IPS DF 4.7 (cell line): Measurements from ENCODE around the gene TAS2R14.
A peak's percentile ranks its signal among the peaks of the same experiment; 100 is the strongest.

Experiments used
- DNase-seq: peaks from one replicate; pipeline ENCODE4 v3.0.0-alpha.2; 2013; ENCODE audit warnings: low spot score; ENCODE audit errors: extremely low read depth

Gene TAS2R14, protein sequence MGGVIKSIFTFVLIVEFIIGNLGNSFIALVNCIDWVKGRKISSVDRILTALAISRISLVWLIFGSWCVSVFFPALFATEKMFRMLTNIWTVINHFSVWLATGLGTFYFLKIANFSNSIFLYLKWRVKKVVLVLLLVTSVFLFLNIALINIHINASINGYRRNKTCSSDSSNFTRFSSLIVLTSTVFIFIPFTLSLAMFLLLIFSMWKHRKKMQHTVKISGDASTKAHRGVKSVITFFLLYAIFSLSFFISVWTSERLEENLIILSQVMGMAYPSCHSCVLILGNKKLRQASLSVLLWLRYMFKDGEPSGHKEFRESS

DNA sequence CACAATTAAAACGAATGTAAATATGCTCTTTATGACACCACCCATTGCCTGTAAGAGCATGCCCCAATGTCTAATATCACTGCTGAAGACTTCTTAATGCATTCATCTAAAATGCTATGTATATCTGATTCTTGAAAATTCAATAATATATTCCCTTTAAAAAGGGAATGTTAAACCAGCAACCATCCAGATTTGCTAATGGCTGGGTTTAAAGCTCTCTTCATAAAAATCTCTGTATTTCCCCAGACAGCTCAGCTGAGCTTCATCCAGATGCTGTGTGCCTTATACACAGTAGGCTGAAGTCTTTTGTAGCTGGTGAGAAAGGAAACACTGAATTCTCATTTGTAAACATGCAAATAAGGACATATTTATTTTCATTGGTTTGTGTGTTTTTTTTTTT, at the start of gene TAS2R14:
TSS of gene TAS2R14 (minus strand) at position 101 of the 400 bp plus-strand sequence. CDS start at position 45, 56 bp downstream.
- no peak for DNase-seq

DNA sequence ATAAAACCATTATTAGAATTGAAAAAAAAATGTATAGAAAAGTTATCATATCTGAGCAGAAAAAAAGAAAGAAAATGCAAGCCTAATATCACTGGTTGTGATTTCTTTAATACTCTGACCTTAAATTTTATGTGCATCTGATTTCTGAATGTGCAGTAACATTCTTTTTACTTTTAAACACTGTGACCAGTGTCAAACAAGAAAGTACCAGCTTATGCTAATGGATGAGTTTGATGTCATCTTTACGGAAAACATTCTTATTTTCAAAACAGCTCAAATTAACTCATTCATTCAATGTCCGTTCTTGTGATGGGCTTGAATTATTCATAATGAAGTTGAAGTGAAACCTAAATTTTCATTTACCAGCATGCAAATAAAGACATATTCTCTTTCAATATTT, 47.7 kb upstream of the TAS2R14 start, which contains the start of gene TAS2R50:
TSS of gene TAS2R50 (minus strand) at position 101 of the 400 bp plus-strand sequence. CDS start at position 49, 52 bp downstream.
- DNase-seq, result no peak

DNA sequence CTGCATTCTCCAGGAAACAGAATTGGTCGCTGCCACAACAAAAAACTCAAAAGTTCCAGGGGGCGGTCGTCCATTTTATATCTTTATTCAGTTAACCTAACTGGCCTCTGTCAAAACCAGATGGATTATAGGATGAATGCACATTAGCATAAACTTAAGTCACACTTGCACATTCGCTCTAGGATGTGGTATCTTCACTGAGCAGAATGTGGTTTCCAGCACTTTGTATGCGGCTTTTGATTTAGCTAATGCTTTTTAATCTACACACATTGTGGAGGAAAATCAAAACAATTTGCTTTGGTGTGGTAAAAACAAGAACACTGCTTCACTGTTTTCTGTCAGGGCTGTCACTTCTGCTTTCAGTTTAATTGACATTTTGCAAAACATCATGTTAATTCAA, 43.2 kb upstream of the TAS2R14 start:
- DNase-seq, result no peak

DNA sequence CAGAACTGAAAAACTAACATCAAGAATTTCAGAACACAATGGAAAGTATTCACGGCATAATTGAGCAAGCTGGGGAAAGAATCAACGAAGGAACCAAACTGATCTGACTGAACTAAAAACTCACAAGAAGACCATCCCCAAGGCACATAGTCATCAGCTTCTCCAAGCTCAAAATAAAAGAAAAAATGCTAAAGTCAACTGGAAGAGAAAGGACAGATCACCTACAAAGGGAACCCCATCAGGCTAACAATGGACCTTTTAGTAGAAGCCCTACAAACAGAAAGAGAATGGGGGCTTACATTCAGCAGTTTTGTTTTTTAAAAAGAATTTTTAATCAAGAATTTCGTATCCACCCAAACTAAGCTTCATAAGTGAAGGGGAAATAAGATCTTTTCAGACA, 35.9 kb upstream of the TAS2R14 start:
- no peak for DNase-seq

DNA sequence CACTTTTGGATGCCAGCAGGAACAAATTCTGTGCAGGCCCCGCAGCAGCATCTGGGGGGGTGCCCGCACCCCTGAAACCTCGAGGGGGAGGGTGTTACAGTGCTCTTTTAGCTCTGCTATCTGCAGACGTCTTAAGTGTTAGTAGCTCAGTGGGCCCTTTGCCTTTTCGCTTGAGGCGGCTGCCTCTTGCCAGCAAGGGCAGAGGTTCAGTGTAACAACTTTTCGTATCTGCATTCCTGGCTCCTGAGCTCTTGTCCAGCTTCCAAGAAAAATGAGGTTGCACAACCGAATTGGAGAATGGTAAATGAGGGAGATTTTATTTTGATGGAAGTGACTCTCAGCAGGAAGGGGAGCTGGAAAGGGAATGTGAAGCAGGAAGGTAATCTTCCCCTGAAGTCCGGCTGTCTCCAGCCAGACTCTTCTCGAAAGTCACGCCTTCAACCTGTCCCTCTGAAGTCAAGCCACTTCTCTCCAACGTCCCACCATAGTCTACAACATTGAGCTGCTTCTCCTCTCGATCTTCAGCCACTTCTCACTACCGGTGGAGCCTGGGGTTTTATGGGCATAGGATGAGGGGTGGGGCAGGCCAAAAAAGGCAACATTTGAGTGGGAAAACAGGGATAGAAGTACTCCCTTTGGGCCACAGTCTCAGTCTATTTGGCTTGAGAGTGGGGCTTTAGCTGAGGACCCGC, 29.8 kb upstream of the TAS2R14 start:
- no peak for DNase-seq

DNA sequence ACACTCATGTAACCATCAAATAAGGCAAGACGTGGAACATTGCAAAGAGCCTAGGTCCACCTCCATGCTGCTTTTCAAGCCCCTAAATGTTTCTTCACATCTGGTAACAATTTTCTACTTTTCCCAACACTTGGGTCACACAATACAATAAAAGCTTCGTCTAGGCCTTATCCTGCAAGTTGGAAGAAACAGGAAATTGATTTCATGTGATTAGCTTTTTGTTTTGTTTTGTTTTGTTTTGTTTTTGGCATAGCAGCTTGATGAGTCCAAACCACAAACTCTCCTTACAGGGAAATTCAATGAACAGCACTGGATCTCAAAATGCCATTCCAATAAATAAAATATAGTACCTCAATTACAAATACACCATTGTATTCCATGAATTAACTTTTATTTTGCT, 28.3 kb upstream of the TAS2R14 start:
- DNase-seq, result no peak

DNA sequence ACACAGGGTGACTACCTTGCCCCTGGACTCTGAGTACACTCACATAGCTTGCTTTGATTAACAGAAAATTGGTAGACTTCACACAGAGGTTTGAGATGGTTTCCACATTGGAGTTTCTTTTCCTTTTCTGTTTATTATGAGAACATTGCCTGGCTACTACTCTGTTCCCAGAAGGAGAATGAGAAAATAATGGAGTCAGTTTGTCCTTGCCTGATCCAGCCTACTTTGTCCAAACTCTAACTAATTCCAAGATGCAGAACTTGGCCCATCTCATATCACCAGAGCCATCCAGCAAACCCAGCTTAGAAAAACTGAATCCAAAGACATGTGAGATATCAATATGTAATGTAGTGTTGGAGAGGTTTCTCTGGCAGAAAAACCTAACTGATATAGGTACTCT, 27.3 kb upstream of the TAS2R14 start:
- no peak for DNase-seq

DNA sequence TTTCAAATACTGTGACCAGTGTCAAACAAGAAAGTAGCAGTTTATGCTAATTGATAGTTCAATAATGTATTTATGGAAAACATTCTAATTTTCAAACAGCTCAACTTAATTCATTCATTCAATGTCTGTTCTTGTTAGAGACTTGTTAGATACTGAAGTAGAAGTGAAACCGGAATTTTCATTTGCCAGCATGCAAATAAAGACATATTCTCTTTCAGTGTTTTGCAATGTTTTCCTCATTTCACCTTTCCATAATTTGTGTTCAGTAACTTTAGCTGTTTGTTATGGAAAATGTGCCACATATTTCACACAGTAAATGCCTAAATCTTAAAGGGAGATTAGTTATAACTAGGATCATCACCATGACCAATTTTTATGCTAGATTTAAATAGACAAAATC, 26.4 kb upstream of the TAS2R14 start:
- no peak for DNase-seq

DNA sequence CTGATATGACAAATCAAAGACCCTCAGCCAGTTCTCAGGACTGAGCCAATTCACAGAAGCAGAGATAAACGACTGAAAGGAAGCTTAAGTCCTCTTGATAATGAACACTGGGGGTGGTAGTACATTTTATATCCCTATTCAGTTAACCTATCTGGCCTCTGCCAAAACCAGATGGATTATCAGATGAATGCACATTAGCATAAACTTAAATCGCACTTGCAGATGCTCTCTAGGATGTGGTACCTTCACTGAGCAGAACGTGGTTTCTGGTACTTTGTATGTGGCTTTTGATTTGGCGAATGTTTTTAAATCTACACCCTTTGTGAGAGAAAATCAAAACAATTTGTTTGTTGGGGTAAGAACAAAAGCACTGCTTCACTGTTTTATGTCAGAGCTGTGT, 21.1 kb upstream of the TAS2R14 start:
- no peak for DNase-seq

DNA sequence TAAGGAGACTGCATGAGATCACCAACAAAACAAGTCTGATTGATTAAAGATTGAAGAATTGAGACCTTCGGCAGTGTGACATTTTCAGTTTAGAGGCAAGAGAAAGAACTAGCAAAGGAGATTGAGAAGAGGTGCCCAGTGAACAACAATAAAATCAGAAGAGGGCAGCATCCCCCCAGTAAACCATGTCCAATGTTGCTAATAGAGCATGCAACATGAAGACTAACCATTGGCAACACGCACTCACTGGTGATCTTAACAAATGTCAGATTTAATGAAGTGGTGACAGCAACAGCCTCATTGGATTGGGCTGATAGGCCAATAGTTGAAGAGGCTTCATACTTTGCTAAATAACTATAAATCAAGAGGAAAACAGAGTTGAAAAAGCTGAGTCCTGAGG, 20.7 kb upstream of the TAS2R14 start:
- no peak for DNase-seq

DNA sequence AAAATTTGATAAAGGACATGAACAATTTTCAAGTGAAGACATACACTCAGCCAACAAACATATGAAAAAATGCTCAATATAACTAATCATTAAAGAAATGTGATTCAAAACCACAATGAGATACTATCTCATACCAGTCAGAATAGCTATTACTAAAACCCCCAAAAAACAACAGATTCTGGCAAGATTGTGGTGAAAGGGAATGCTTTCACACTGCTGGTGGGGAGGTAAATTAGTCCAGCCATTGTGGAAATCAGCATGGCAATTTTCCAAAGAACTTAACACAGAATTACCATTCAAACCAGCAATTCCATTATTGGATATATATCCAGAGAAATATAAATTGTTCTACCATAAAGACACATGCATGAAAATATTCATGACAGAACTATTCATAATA, 18.7 kb upstream of the TAS2R14 start:
- DNase-seq, result no peak

DNA sequence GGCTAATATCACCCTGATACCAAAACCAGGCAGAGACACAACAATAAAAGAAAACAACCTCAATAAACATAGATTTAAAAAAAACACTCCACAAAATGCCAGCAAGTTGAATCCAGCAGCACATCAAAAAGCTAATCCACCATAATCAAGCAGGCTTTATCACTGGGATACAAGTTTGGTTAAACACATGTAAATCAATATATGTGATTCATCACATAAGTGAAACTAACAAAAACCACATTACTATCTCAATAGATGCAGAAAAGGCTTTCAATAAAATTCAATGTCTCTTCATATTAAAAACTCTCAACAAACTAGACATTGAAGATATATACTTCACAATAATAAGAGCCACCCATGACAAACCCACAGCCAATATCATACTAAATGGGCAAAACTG, 17.0 kb upstream of the TAS2R14 start:
- DNase-seq, result no peak

DNA sequence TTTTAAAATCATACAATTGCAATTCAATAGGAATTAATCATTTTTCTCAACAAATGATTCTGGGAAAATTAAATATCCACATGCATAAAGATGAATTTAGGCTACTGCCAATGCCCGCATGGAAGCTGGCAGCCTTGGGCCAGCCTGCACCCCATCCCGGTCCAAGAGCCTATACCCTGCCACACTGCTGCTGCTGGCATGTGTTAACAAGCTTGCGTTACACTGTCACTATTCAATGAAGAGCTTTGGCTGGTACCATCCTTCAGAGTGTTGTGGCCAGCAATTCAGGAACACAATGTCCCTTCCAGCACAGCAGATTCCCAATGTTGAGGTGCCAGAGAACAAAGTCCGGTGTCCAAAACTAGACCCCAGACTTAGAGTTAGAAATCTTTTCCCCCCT, 13.6 kb upstream of the TAS2R14 start:
- no peak for DNase-seq

DNA sequence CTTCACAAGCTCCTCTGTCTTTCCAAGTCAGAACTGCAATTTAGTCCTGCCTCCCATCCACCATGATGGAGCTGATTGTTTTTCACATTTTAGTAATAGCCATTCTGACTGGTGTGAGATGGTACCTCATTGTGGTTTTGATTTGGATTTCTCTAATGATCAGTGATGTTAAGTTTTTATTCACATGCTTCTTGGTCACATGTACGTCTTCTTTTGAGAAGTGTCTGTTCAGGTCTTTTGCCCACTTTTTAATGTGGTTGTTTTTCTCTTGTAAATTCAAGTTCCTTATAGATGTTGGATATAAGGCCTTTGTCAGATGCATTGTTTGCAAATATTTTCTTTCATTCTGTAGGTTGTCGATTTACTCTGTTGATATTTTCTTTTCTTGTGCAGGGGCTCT, 4.1 kb upstream of the TAS2R14 start:
- no peak for DNase-seq

DNA sequence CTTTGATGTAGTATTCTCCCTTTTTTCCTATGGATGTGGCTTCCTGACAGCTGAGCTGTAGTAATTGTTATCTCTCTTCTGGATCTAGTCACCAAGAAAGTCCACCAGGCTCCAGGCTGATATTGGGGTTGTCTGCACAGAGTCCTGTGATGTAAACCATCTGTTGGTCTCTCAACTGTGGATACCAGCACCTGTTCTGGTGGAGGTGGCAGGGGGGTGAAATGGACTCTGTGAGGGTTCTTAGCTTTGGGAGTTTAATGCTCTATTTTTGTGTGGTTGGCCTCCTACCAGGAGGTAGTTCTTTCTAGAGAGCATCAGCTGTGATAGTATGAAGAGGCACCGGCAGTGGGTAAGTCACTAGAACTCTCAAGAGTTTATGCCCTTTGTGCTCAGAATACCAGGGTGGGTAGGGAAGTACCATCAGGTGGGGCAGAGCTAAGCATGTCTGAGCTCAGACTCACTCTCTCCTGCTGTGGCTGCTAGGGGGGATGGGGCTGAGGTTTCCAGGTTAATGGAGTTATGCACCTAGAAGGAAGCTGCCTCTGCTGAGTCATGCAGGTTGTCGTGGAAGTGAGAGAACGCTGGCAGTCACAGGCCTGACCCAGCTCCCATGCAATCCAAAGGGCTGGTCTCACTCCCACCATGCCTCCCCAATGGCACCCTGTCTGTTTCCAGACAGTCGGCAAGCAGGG, 3.0 kb upstream of the TAS2R14 start:
- DNase-seq, result peak; percentile 28

DNA sequence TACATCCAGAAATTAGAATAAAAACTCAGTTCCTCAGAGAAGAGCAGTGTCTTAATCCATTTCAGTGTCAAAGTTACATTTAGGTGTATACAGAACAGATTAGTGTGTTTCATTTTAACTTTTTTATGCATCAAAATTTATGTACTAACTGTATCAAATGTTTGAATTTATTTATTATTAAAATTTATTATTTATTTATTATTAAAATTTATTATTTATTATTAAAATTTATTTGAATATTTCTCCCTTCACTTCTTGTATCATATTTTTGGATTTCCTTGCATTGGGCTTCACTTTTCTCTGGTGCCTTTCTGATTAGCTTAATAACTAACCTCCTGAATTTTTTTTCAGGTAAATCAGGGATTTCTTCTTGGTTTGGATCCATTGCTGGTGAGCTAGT, 2.3 kb upstream of the TAS2R14 start:
- no peak for DNase-seq

DNA sequence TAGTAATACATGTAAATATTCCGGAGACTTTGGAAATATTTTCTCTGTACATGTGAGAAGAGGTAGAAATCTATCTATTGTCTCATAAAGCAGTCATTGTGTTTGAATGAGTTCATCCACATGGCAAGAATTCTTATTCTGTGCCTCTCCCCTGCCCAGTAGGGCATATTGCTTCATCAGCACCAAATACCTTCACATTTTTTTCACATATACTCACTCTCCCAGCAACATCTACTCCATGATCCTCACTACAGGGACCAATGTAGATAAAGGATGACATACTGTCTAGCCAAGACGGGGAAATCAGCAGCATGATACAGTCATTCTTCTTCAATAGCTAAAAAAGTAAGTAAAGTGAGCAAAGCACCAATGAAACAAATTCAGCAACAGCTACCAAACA, 1.3 kb upstream of the TAS2R14 start:
- DNase-seq, result no peak

DNA sequence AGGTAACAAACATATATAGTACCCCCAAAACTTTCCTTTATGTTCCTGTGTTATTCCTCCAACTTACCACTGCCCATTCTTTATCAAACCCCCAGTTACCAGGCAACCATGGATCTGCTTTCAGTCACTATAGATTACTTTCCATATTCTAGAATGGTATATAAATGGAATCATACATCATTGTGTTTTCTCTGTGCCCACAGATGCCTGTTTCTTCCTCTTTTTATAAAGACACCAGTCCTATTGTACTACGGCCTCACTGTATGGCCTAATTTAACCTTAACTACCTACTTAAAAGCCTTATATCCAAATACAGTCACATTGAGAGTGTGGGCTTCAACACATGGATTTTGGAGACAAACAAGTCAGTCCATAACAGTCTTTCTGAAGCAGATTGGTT, 2.6 kb downstream of the TAS2R14 start:
- no peak for DNase-seq

DNA sequence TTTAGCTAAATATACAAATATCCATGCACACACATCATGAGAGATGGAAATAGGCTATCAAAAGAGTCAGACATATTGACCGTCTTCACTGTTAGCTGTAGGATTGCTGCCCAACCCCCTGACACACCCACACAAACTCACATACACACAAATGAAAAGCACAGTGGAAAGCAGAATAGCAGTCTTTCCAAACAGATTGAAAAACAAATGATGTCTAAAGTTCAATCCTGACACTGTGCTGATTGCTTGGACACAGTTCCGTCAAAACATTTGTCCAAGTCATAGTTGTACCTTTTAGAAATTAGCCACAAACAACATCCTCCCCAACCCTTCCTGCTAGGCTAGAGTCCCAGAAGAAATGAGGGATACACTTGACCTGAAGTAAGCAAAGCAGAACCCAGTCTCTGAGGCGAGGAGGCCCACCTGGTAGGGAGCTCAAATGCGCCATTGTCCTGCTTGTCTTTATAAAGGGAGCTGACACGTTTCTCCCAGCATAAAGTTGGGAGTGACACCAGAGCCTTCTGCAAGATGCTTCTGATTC, 10.2 kb downstream of the TAS2R14 start, which contains the start of gene PRH2:
TSS of gene PRH2 (plus strand) at position 491 of the 541 bp plus-strand sequence. CDS start at position 529, 38 bp downstream.
- no peak for DNase-seq

DNA sequence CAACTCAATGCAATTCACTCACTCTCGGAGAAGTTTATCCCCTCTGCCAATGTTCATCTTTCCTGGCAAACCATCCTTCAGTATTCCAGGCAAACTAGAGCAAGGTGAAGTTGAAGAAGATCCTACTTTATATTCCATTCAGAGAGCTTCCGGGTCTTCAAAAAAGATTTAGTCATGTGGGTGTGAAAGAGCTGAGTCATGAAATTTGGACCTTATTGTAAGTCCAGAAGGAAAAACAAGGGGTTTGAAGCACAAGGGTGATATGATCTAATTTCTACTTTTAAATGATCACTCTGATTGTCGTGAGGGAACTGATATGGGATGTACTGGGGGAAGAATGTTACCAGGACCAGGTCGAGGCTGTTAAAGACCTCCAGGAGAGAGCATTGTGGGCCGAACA, 12.8 kb downstream of the TAS2R14 start:
- DNase-seq, result no peak

DNA sequence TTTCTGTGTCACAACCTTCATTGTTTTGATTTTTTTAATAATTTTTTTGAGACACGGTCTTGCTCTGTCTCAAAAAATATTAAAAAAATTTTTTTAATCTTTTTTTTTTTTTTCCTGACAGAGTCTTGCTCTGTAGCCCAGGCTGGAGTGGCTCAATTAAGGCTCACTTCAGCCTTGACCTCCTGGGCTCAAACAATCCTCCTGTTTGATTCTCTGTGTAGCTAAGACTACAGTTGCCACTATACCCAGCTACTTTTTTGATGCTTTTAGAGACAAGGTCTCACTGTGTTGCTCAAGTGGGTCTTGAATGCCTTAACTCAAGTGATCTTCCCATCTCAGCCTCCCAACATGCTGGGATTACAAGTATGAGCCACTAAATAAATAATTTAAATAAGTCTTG, 19.3 kb downstream of the TAS2R14 start:
- no peak for DNase-seq

DNA sequence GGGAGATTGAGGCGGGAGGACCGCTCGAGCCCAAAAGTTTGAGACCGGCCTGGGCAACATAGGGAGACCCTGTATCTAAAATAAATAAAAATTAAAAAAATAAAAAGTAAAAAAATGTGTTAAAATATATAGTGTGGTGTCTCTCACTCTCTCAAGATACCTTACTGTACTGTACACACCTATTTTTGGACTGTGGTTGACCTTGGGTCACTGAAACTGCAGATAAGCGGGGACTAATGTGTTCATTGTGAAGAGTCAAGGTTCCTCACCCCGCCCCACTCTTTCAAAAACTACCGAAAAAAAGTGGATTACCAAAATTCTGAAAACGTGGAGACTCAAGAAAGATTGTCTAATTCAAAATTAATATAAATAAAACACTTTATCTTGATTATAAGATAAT, 28.7 kb downstream of the TAS2R14 start:
- no peak for DNase-seq
